ENCODE results near the gene OSBPL1A. TPM values are rescaled to one million over a fixed set of nuclear protein-coding genes. Genes with fewer than 3 reads are reported as not detected.

Gene OSBPL1A
- total RNA-seq, 1 donor from 2014 or later: 50.6 TPM

DNA sequence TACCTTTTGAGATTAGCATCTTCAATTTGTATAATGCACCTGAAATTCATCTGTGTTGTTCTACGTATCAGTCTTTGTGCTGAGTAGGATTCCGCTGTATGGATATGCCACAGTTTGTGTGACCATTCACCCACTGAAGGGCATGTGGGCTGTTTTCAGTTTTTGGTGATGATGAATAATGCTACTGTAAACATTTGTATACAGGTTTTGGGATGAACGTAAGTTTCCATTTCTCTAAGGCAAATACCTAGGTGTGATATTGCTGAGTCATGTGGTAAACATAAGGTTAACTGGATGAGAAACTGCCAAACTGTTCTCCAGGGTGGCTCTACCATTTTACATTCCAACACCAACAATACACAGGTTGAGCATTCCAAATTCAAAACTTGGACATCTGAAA is 223.6 kb downstream of the OSBPL1A start:
- Histone ChIP-seq H3K4me1 (no peaks in the 10 kb centered on the region), H3K36me3 (peaks cover 38% of the 10 kb centered on the region), H3K27ac (no peak overlapping the region), H3K27me3 (ENCODE audit: low read depth) (no peaks in the 10 kb centered on the region), H3K9me3 (no peaks in the 10 kb centered on the region), H3K4me3 (no peak overlapping the region)
- intact Hi-C loops (cut with DNase I): no loop called here
- no peak for ATAC-seq
- no peak for TF ChIP-seq CTCF (IDR thresholded peaks at IDR 0.05)
- no peak for DNase-seq

- no peak for ATAC-seq
- no peaks in the 10 kb centered on the region for H3K27me3 ChIP-seq (ENCODE audit: low read depth)
- peaks cover 69% of the 10 kb centered on the region for H3K36me3 ChIP-seq
- H3K9me3 ChIP-seq: no peaks in the 10 kb centered on the region
- H3K4me3 ChIP-seq: no peak overlapping the region
- no peak for DNase-seq
- TF ChIP-seq CTCF (IDR thresholded peaks at IDR 0.05): no peak
- H3K4me1 ChIP-seq: no peaks in the 10 kb centered on the region
- intact Hi-C loops (cut with DNase I): no loop called here
- H3K27ac ChIP-seq: no peak overlapping the region
Observed at GRCh38 chr18:24170360-24170759, 227.3 kb downstream of the OSBPL1A start.

DNA sequence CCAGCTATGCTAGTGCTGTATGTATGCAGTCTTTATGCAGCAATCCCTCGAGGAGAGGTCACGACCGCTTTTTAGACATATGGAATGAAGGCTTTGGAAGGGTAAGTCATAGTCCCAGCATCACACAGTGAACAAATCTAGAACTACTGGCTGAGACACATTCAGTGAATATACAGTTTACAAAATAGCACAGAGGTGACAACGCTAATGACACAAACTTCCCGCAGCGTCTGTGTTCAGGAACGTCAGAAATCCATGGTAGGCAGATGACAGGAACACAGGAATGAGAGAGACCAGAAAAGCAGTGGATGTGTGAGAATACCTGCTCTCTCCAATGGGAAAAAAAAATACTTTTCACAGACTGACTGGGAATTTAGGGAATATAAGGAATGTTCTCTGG is 229.1 kb downstream of the OSBPL1A start:
- H3K27ac ChIP-seq: no peak overlapping the region
- H3K4me3 ChIP-seq: no peak overlapping the region
- H3K27me3 ChIP-seq (ENCODE audit: low read depth): no peaks in the 10 kb centered on the region
- peaks cover 73% of the 10 kb centered on the region for H3K36me3 ChIP-seq
- no peak for ATAC-seq
- no peaks in the 10 kb centered on the region for H3K4me1 ChIP-seq
- no peaks in the 10 kb centered on the region for H3K9me3 ChIP-seq
- DNase-seq: no peak
- intact Hi-C loops (cut with DNase I): no loop called here
- no peak for TF ChIP-seq CTCF (IDR thresholded peaks at IDR 0.05)

- H3K4me3 ChIP-seq: no peak overlapping the region
- no peaks in the 10 kb centered on the region for H3K4me1 ChIP-seq
- H3K9me3 ChIP-seq: no peaks in the 10 kb centered on the region
- DNase-seq (no peak), ATAC-seq (no peak)
- peaks cover 78% of the 10 kb centered on the region for H3K36me3 ChIP-seq
- H3K27ac ChIP-seq: no peak overlapping the region
- H3K27me3 ChIP-seq (ENCODE audit: low read depth): no peaks in the 10 kb centered on the region
- no peak for TF ChIP-seq CTCF (IDR thresholded peaks at IDR 0.05)
- intact Hi-C loops (cut with DNase I): no loop called here
Observed at GRCh38 chr18:24161304-24161703, 236.3 kb downstream of the OSBPL1A start.

- Histone ChIP-seq H3K36me3 (peaks cover 71% of the 10 kb centered on the region), H3K9me3 (no peaks in the 10 kb centered on the region)
- intact Hi-C loops (cut with DNase I): no loop called here
Observed at GRCh38 chr18:24160086-24160485, 237.5 kb downstream of the OSBPL1A start.

More at GRCh38 chr18:24160086-24160485, 237.5 kb downstream of the OSBPL1A start:
- ATAC-seq: no peak
- Histone ChIP-seq H3K4me3 (no peak overlapping the region), H3K27ac (no peak overlapping the region), H3K4me1 (no peaks in the 10 kb centered on the region), H3K27me3 (ENCODE audit: low read depth) (no peaks in the 10 kb centered on the region)
- no peak for TF ChIP-seq CTCF (IDR thresholded peaks at IDR 0.05)
- DNase-seq: no peak
